H1 (cell line): ENCODE measurements around the gene SUPT4H1. TPM values are rescaled to one million over a fixed set of nuclear protein-coding genes. Genes with fewer than 3 reads are reported as not detected.

ENCODE experiments used
- CTCF ChIA-PET: fragments of 300-600 bp; sonication (Branson Sonifier 250); formaldehyde crosslinking; loops from one replicate; lab custom pipeline; 2021; ENCODE audit not compliant: partially characterized antibody; lab: Charles Lee
- POLR2A ChIA-PET: fragments of 300-600 bp; sonication (Branson Sonifier 250); formaldehyde crosslinking; loops from one replicate; lab custom pipeline; 2021; ENCODE audit warnings: inconsistent platforms; ENCODE audit not compliant: partially characterized antibody; lab: Charles Lee
- DNase-seq, 2 experiments: peaks; one replicate each; pipeline versions ENCODE4 v3.0.0 to v3.0.0-alpha.2; 2010 to 2022; ENCODE audit warnings: low spot score in 2 of 2, low read depth in 1 of 2, mixed read lengths in 1 of 2
- FAIRE-seq: peaks from 2 replicates; lab custom pipeline; 2011; peaks lifted over from hg19 to GRCh38; lab: Jason Lieb, UNC
- H2AFZ ChIP-seq: 2 replicates; pipeline ENCODE4 v1.8.1; 2012; ENCODE audit warnings: low read length, inconsistent platforms
- H2AK5ac ChIP-seq: 2 replicates; pipeline ENCODE4 v1.6.1; 2013; ENCODE audit warnings: low read depth, low read length
- H2BK120ac ChIP-seq: replicated peaks from 2 replicates; pipeline ENCODE3; 2013; ENCODE audit warnings: low read depth, low read length, inconsistent platforms
- H2BK12ac ChIP-seq: 2 replicates; pipeline ENCODE4 v1.6.1; 2013; ENCODE audit warnings: low read depth, low read length
- H2BK15ac ChIP-seq: 2 replicates; pipeline ENCODE4 v1.6.1; 2013; ENCODE audit warnings: low read length
- H2BK20ac ChIP-seq: 2 replicates; pipeline ENCODE4 v1.6.1; 2013; ENCODE audit warnings: low read length
- H2BK5ac ChIP-seq: 2 replicates; pipeline ENCODE4 v1.6.1; 2013; ENCODE audit warnings: low read depth, low read length
- H3K14ac ChIP-seq: 2 replicates; pipeline ENCODE4 v1.6.1; 2013; ENCODE audit warnings: inconsistent platforms; ENCODE audit not compliant: insufficient read length
- H3K18ac ChIP-seq: 2 replicates; pipeline ENCODE4 v1.6.1; 2013; ENCODE audit warnings: low read length; ENCODE audit errors: extremely low read depth
- H3K23ac ChIP-seq: 2 replicates; pipeline ENCODE4 v1.6.1; 2013; ENCODE audit warnings: inconsistent platforms; ENCODE audit not compliant: insufficient read length
- H3K23me2 ChIP-seq: 2 replicates; pipeline ENCODE4 v1.6.1; 2013; ENCODE audit warnings: low read depth, low read length
- H3K27ac ChIP-seq: 2 replicates; pipeline ENCODE4 v1.6.1; 2011; ENCODE audit warnings: low read depth, low read length, inconsistent platforms
- H3K27me3 ChIP-seq, 4 experiments: replicated peaks in 1 of 4; 1 replicate in 1 of 4; 2 replicates in 3 of 4; pipeline versions ENCODE4 v1.6.1 to v1.8.1; 2011 to 2013; ENCODE audit warnings: low read length in 3 of 4, mild to moderate bottlenecking in 3 of 4, inconsistent platforms in 2 of 4, mixed read lengths in 2 of 4, moderate library complexity in 1 of 4; ENCODE audit not compliant: control insufficient read depth in 3 of 4, insufficient read depth in 3 of 4; ENCODE audit errors: extremely low read depth in 1 of 4
- H3K36me3 ChIP-seq, 4 experiments: 2 replicates each; pipeline versions ENCODE4 v1.6.1 to v1.8.1; 2011 to 2013; ENCODE audit warnings: mild to moderate bottlenecking in 4 of 4, low read length in 3 of 4, moderate library complexity in 2 of 4, control low read depth in 1 of 4, inconsistent platforms in 1 of 4; ENCODE audit not compliant: insufficient read depth in 4 of 4, control insufficient read depth in 2 of 4
- H3K4ac ChIP-seq: replicated peaks from 2 replicates; pipeline ENCODE3; 2013; ENCODE audit warnings: low read length, low read depth, mixed read lengths, inconsistent platforms; ENCODE audit not compliant: insufficient read length
- H3K4me1 ChIP-seq, 4 experiments: replicated peaks in 1 of 4; 1 replicate in 1 of 4; 2 replicates in 3 of 4; pipeline versions ENCODE4 v1.6.1 to v1.8.1; 2011 to 2013; ENCODE audit warnings: low read length in 3 of 4, inconsistent platforms in 2 of 4, mixed read lengths in 1 of 4; ENCODE audit not compliant: insufficient read depth in 4 of 4, control insufficient read depth in 3 of 4
- H3K4me2 ChIP-seq, 2 experiments: 2 replicates each; pipeline versions ENCODE4 v1.6.1 to v1.8.1; 2011 to 2013; ENCODE audit warnings: low read depth in 2 of 2, low read length in 2 of 2, control low read depth in 1 of 2, inconsistent platforms in 1 of 2, mild to moderate bottlenecking in 1 of 2; ENCODE audit not compliant: insufficient read depth in 1 of 2
- H3K4me3 ChIP-seq, 4 experiments: fragments of 200-600, 300-600 bp in 1 of 4; sonication (generic), shearing (Covaris generic), sonication (Bioruptor Twin) in 1 of 4; 2 replicates each; pipeline versions ENCODE4 v1.5.1 to v1.8.1; 2011 to 2016; ENCODE audit warnings: low read length in 4 of 4, low read depth in 3 of 4, control low read depth in 2 of 4, inconsistent platforms in 2 of 4, mild to moderate bottlenecking in 2 of 4, mixed read lengths in 1 of 4, moderate library complexity in 1 of 4; ENCODE audit not compliant: insufficient read depth in 2 of 4; ENCODE audit errors: extremely low read depth in 1 of 4
- H3K56ac ChIP-seq: replicated peaks from 2 replicates; pipeline ENCODE3; 2013; ENCODE audit warnings: low read depth, mild to moderate bottlenecking, mixed read lengths, low read length, inconsistent platforms; ENCODE audit not compliant: insufficient read length
- H3K79me1 ChIP-seq: 2 replicates; pipeline ENCODE4 v1.6.1; 2013; ENCODE audit warnings: low read depth, low read length, control low read depth
- H3K79me2 ChIP-seq, 2 experiments: 2 replicates each; pipeline versions ENCODE4 v1.6.1 to v1.8.1; 2012 to 2013; ENCODE audit warnings: low read length in 2 of 2, mild to moderate bottlenecking in 2 of 2, inconsistent platforms in 1 of 2; ENCODE audit not compliant: insufficient read depth in 2 of 2, control insufficient read depth in 1 of 2
- H3K9ac ChIP-seq, 4 experiments: replicated peaks in 1 of 4; 1 replicate in 1 of 4; 2 replicates in 3 of 4; pipeline versions ENCODE4 v1.6.1 to v1.8.1; 2011 to 2013; ENCODE audit warnings: low read depth in 3 of 4, low read length in 3 of 4, control low read depth in 2 of 4, mild to moderate bottlenecking in 2 of 4, moderate library complexity in 2 of 4, inconsistent platforms in 1 of 4; ENCODE audit errors: extremely low read depth in 1 of 4
- H3K9me3 ChIP-seq, 2 experiments: 2 replicates each; pipeline versions ENCODE4 v1.6.1 to v1.8.1; 2012 to 2013; ENCODE audit warnings: mild to moderate bottlenecking in 2 of 2, moderate library complexity in 2 of 2, control low read depth in 1 of 2, inconsistent platforms in 1 of 2, low read depth in 1 of 2, low read length in 1 of 2, mixed read lengths in 1 of 2; ENCODE audit not compliant: insufficient read depth in 2 of 2
- H4K20me1 ChIP-seq, 2 experiments: replicated peaks in 1 of 2; 2 replicates each; pipeline versions ENCODE3 to v1.8.1; 2011 to 2013; ENCODE audit warnings: inconsistent platforms in 2 of 2, low read length in 2 of 2, mild to moderate bottlenecking in 1 of 2; ENCODE audit not compliant: insufficient read depth in 2 of 2, control insufficient read depth in 1 of 2
- H4K5ac ChIP-seq: 2 replicates; pipeline ENCODE4 v1.6.1; 2013; ENCODE audit warnings: low read length, low read depth, mixed read lengths, inconsistent platforms; ENCODE audit not compliant: insufficient read length
- H4K8ac ChIP-seq: 2 replicates; pipeline ENCODE4 v1.8.0; 2013; ENCODE audit warnings: mild to moderate bottlenecking, moderate library complexity, low read length, inconsistent platforms; ENCODE audit not compliant: insufficient read depth; ENCODE audit errors: extremely low read depth
- H4K91ac ChIP-seq: replicated peaks from 2 replicates; pipeline ENCODE3; 2013; ENCODE audit warnings: low read length, mixed read lengths, inconsistent platforms; ENCODE audit not compliant: insufficient read length
- CBX8 ChIP-seq: fragments of 300-800, 300-1000 bp; sonication (generic); IDR thresholded peaks from 2 replicates; pipeline ENCODE4 v1.7.1; 2016; ENCODE audit warnings: low read depth, low read length, borderline replicate concordance
- HDAC6 ChIP-seq: IDR thresholded peaks from one replicate; pipeline ENCODE4 v1.7.1; 2012; ENCODE audit warnings: low read depth, mild to moderate bottlenecking, inconsistent platforms, low read length, moderate library complexity
- RAD21 ChIP-seq, 2 experiments: IDR thresholded peaks in 1 of 2; conservative IDR thresholded peaks in 1 of 2; 2 replicates each; pipeline ENCODE4 v1.6.1; 2011; ENCODE audit warnings: low read depth in 2 of 2, low read length in 2 of 2, improper control_type of control experiment in 1 of 2, inconsistent platforms in 1 of 2, mild to moderate bottlenecking in 1 of 2, moderate library complexity in 1 of 2
- RXRA ChIP-seq: IDR thresholded peaks from 2 replicates; pipeline ENCODE4 v1.6.1; 2011; ENCODE audit warnings: low read depth, mild to moderate bottlenecking, low read length, moderate library complexity; ENCODE audit not compliant: insufficient read depth
- SIX5 ChIP-seq: IDR thresholded peaks from 2 replicates; pipeline ENCODE4 v1.6.1; 2011; ENCODE audit warnings: mild to moderate bottlenecking, low read depth, low read length
- TAF1 ChIP-seq: IDR thresholded peaks from 2 replicates; pipeline ENCODE4 v1.6.1; 2011; ENCODE audit warnings: mild to moderate bottlenecking, low read depth, low read length
- TAF7 ChIP-seq: optimal IDR thresholded peaks from 2 replicates; pipeline ENCODE3; 2011; ENCODE audit warnings: low read depth, mild to moderate bottlenecking, inconsistent platforms, low read length, moderate library complexity, borderline replicate concordance
- TCF12 ChIP-seq: IDR thresholded peaks from 2 replicates; pipeline ENCODE4 v1.6.1; 2011; ENCODE audit warnings: low read depth, mild to moderate bottlenecking, low read length
- YY1 ChIP-seq: IDR thresholded peaks from 2 replicates; pipeline ENCODE4 v1.6.1; 2011; ENCODE audit warnings: low read depth, mild to moderate bottlenecking, low read length
- WGBS, 2 experiments: shearing (Covaris generic) in 1 of 2; methylation state at CpG; one replicate each; pipeline versions ENCODE4 v1.1.6 to v1.1.7; 2013 to 2015; ENCODE audit warnings: low lambda C conversion rate in 2 of 2, mixed read lengths in 2 of 2, inconsistent platforms in 1 of 2, low coverage in 1 of 2, missing lambda C conversion rate in 1 of 2; ENCODE audit not compliant: insufficient replicate concordance in 2 of 2, insufficient coverage in 1 of 2, insufficient read length in 1 of 2; ENCODE audit errors: extremely low coverage in 1 of 2, missing lambda C conversion rate in 1 of 2; 5-methylcytosine and 5-hydroxymethylcytosine counted together
- polyA plus RNA-seq, 7 experiments: library from polyadenylated mRNA; depleted of rRNA in 3 of 7; stranded (reverse) in 5 of 7; unstranded in 2 of 7; fragments of >200 nt in 5 of 7; fragments of 200-250 nt in 2 of 7; gene quantifications; 1 replicate in 5 of 7; 2 replicates in 1 of 7; 4 replicates in 1 of 7; pipeline versions ENCODE4 v1.2.1 to v1.2.3, GENCODE V29; 2011 to 2013; ENCODE audit warnings: missing spikeins in 2 of 7, mixed read lengths in 2 of 7
- total RNA-seq: library from RNA; stranded (reverse); fragmentation: NEBNext Ultra II Directional; extraction: Animal tissue kit (Norgen Biotek cat#: 25700); gene quantifications from 2 replicates; pipeline ENCODE4 v1.2.1, GENCODE V29; 2021
- TF ChIP-seq, protein P1 (sequence below): IDR thresholded peaks from 2 replicates; pipeline ENCODE4 v1.6.1; 2012; ENCODE audit warnings: inconsistent platforms
- TF ChIP-seq, protein P2 (sequence below), 3 experiments: IDR thresholded peaks; 1 replicate in 2 of 3; 2 replicates in 1 of 3; pipeline versions ENCODE4 v1.5.1 to v1.6.1; 2011; ENCODE audit warnings: low read length in 3 of 3, mild to moderate bottlenecking in 3 of 3, inconsistent platforms in 2 of 3, low read depth in 1 of 3, moderate library complexity in 1 of 3; ENCODE audit not compliant: insufficient read depth in 1 of 3; ENCODE audit errors: control extremely low read depth in 1 of 3

Gene SUPT4H1
- total and polyA plus RNA-seq, 2 of the 8 experiments (the other 6 are each of a cell fraction or from before 2014, with no cell fraction given): 112 to 143 TPM

DNA sequence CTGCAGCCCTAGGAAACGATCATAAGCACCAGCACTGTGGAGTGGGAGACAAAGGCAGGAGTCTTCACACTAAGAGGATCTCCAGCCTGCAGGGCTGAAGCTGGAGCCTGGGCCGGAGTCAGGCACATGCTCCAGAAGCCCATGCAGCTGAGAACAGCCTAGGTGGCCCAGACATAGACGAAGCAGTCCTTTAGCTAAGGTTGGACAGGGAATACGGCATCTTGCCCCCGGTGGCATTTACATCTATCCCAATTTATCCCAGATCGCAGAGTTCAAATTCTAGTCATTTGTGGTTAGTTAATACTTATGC is 37.3 kb downstream of the SUPT4H1 start:
- Histone ChIP-seq H3K4me3 (no peak overlapping the region), H3K4me1 (no peaks in the 10 kb centered on the region), H2BK20ac (no peak overlapping the region), H3K9me3 (no peaks in the 10 kb centered on the region), H2AFZ (no peak overlapping the region), H3K79me2 (no peaks in the 10 kb centered on the region), H3K27ac (no peak overlapping the region), H3K18ac (no peak overlapping the region), H2BK120ac (no peak overlapping the region), H3K4me2 (no peak overlapping the region), H3K23me2 (no peaks in the 10 kb centered on the region; the same call in 1 of the 2 replicates), H3K27me3 (no peaks in the 10 kb centered on the region; a peak in 1 of 7 replicates), H4K91ac (no peak overlapping the region), H4K8ac (no peak overlapping the region), H3K79me1 (no peaks in the 10 kb centered on the region), H2AK5ac (no peak overlapping the region), H2BK15ac (no peak overlapping the region), H3K14ac (no peak overlapping the region), H4K20me1 (no peaks in the 10 kb centered on the region), H4K5ac (no peak overlapping the region), H3K9ac (no peak overlapping the region), H3K23ac (no peak overlapping the region), H2BK5ac (no peak overlapping the region), H3K4ac (no peak overlapping the region), H3K56ac (no peak overlapping the region), H2BK12ac (no peak overlapping the region), H3K36me3 (no peaks in the 10 kb centered on the region)
- ChIA-PET POLR2A (interaction anchor here (1.2 to 1.7 kb wide), 3 partner anchors 10 to 30 kb away, joined by 4 to 6 read pairs (median 5); no protein-coding TSS in a partner anchor), CTCF (interaction anchor here (0.8 to 21.9 kb wide), 15 partner anchors 8 to 142 kb away, joined by 3 to 384 read pairs (median 8); partner anchors contain the start of genes RNF43 and TSPOAP1)
- WGBS, 2 experiments: 93% methylated on average over 6 of the region's 6 CpGs; no CpG with 5 or more reads in 1 of the 2 experiments
- FAIRE-seq (no peak), DNase-seq (peak in 1 of 2 experiments; percentile 20)
- no peak for TF ChIP-seq YY1
- TF ChIP-seq RAD21 (IDR thresholded peaks at IDR 0.05 in 1 of 2, conservative IDR thresholded peaks at IDR 0.05 in 1 of 2; ENCODE audit: low read depth in 2 of 2, low read length in 2 of 2): no peak
- TF ChIP-seq SIX5: no peak
- no peak for TF ChIP-seq CBX8
- no peak for TF ChIP-seq TCF12
- TF ChIP-seq RXRA: no peak
- TF ChIP-seq TAF7: no peak
- TF ChIP-seq, protein P1, sequence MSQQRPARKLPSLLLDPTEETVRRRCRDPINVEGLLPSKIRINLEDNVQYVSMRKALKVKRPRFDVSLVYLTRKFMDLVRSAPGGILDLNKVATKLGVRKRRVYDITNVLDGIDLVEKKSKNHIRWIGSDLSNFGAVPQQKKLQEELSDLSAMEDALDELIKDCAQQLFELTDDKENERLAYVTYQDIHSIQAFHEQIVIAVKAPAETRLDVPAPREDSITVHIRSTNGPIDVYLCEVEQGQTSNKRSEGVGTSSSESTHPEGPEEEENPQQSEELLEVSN: no peak
- TF ChIP-seq, protein P2, sequence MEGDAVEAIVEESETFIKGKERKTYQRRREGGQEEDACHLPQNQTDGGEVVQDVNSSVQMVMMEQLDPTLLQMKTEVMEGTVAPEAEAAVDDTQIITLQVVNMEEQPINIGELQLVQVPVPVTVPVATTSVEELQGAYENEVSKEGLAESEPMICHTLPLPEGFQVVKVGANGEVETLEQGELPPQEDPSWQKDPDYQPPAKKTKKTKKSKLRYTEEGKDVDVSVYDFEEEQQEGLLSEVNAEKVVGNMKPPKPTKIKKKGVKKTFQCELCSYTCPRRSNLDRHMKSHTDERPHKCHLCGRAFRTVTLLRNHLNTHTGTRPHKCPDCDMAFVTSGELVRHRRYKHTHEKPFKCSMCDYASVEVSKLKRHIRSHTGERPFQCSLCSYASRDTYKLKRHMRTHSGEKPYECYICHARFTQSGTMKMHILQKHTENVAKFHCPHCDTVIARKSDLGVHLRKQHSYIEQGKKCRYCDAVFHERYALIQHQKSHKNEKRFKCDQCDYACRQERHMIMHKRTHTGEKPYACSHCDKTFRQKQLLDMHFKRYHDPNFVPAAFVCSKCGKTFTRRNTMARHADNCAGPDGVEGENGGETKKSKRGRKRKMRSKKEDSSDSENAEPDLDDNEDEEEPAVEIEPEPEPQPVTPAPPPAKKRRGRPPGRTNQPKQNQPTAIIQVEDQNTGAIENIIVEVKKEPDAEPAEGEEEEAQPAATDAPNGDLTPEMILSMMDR (IDR thresholded peaks at IDR 0.05; ENCODE audit: control extremely low read depth in 1 of 3, insufficient read depth in 1 of 3, low read depth in 1 of 3, low read length in 3 of 3): no peak
- TF ChIP-seq TAF1: no peak
- TF ChIP-seq HDAC6: no peak
